Stimulated activated CD4-positive, alpha-beta T cell treated with anti-CD3 and anti-CD28 coated beads, Interleukin-12 subunit alpha, Interleukin-12 subunit beta, amount 100 ng/mL, for 4 hours (primary cell): ENCODE measurements around the gene KCNN2.
"Not testable (repeated sequence)": the region's sequence is repeated elsewhere in the genome, so short reads cannot be mapped to it uniquely, and the experiment has no call there.

ENCODE experiments used
- DNase-seq: peaks from one replicate; pipeline ENCODE4 v3.0.0-alpha.2; 2020

Gene KCNN2

GRCh38 chr5:114427204-114427603 is 65.3 kb downstream of the KCNN2 start:
- DNase-seq: no peak

GRCh38 chr5:114430532-114430931 is 68.7 kb downstream of the KCNN2 start:
- DNase-seq: no peak

- DNase-seq: not testable (repeated sequence)
Observed at GRCh38 chr5:114432684-114433083, 70.8 kb downstream of the KCNN2 start.

GRCh38 chr5:114434396-114435219 is 72.7 kb downstream of the KCNN2 start:
- DNase-seq: no peak

- DNase-seq: no peak
Observed at GRCh38 chr5:114435220-114435481, 73.3 kb downstream of the KCNN2 start.

GRCh38 chr5:114435885-114436299 is 74.0 kb downstream of the KCNN2 start:
- no peak for DNase-seq

GRCh38 chr5:114437936-114438335 is 76.1 kb downstream of the KCNN2 start:
- DNase-seq: no peak

GRCh38 chr5:114438471-114438870 is 76.6 kb downstream of the KCNN2 start:
- DNase-seq: no peak

GRCh38 chr5:114447084-114447773 is 85.4 kb downstream of the KCNN2 start:
- DNase-seq: no peak

- DNase-seq: no peak
Observed at GRCh38 chr5:114448481-114448880, 86.6 kb downstream of the KCNN2 start.

GRCh38 chr5:114449860-114450421 is 88.1 kb downstream of the KCNN2 start:
- peak; percentile 21 for DNase-seq

- no peak for DNase-seq
Observed at GRCh38 chr5:114450437-114450836, 88.6 kb downstream of the KCNN2 start.

- DNase-seq: no peak
Observed at GRCh38 chr5:114458726-114459125, 96.9 kb downstream of the KCNN2 start.

GRCh38 chr5:114467171-114467570 is 105.3 kb downstream of the KCNN2 start:
- no peak for DNase-seq

GRCh38 chr5:114467729-114468128 is 105.9 kb downstream of the KCNN2 start:
- DNase-seq: no peak

GRCh38 chr5:114469372-114469771 is 107.5 kb downstream of the KCNN2 start:
- no peak for DNase-seq

- no peak for DNase-seq
Observed at GRCh38 chr5:114471529-114471928, 109.7 kb downstream of the KCNN2 start.

GRCh38 chr5:114473541-114473940 is 111.7 kb downstream of the KCNN2 start:
- no peak for DNase-seq

- no peak for DNase-seq
Observed at GRCh38 chr5:114477816-114478334, 116.0 kb downstream of the KCNN2 start.

GRCh38 chr5:114500756-114501155 is 138.9 kb downstream of the KCNN2 start:
- DNase-seq: no peak

GRCh38 chr5:114504560-114504959 is 142.7 kb downstream of the KCNN2 start:
- DNase-seq: no peak

- DNase-seq: no peak
Observed at GRCh38 chr5:114524221-114524620, 162.4 kb downstream of the KCNN2 start.

- no peak for DNase-seq
Observed at GRCh38 chr5:114544561-114544960, 182.7 kb downstream of the KCNN2 start.
